DND-41 (cell line): ENCODE measurements around the gene CREB3L4.

Experiments used
- ATAC-seq: fragments of 200-7000 bp; cut with Tn5 transposase; 3 replicates; pipeline ENCODE4 v1.9.1; 2021; ENCODE audit warnings: low read depth; ENCODE audit not compliant: insufficient read depth
- DNase-seq: peaks from one replicate; pipeline ENCODE4 v3.0.0-alpha.2; 2020
- H2AFZ ChIP-seq: 2 replicates; pipeline ENCODE4 v1.6.0; 2012; ENCODE audit warnings: low read depth, low read length
- H3K27ac ChIP-seq: 2 replicates; pipeline ENCODE4 v1.5.1; 2012; ENCODE audit warnings: low read length, inconsistent platforms
- H3K27me3 ChIP-seq: fragments of 200-600 bp; sonication (generic); 2 replicates; pipeline ENCODE4 v1.6.0; 2012; ENCODE audit warnings: low read length, mild to moderate bottlenecking, inconsistent platforms; ENCODE audit not compliant: insufficient read depth, poor library complexity
- H3K36me3 ChIP-seq: 2 replicates; pipeline ENCODE4 v1.5.1; 2012; ENCODE audit warnings: low read length, inconsistent platforms; ENCODE audit not compliant: insufficient read depth
- H3K4me1 ChIP-seq: 2 replicates; pipeline ENCODE4 v1.5.1; 2012; ENCODE audit warnings: mild to moderate bottlenecking, low read length; ENCODE audit not compliant: insufficient read depth
- H3K4me2 ChIP-seq: 2 replicates; pipeline ENCODE4 v1.6.0; 2012; ENCODE audit warnings: mild to moderate bottlenecking, moderate library complexity, low read length, inconsistent platforms; ENCODE audit not compliant: insufficient read depth
- H3K4me3 ChIP-seq, 2 experiments: fragments of 200-600 bp in 1 of 2; shearing (Covaris generic) in 1 of 2; 2 replicates each; pipeline ENCODE4 v1.5.1; 2012 to 2016; ENCODE audit warnings: inconsistent platforms in 2 of 2, low read length in 2 of 2, mild to moderate bottlenecking in 2 of 2, low read depth in 1 of 2, moderate library complexity in 1 of 2
- H3K79me2 ChIP-seq: 2 replicates; pipeline ENCODE4 v1.6.0; 2012; ENCODE audit warnings: low read length, inconsistent platforms; ENCODE audit not compliant: insufficient read depth
- H3K9ac ChIP-seq: 2 replicates; pipeline ENCODE4 v1.6.0; 2012; ENCODE audit warnings: low read depth, mild to moderate bottlenecking, inconsistent platforms, low read length, moderate library complexity
- H3K9me3 ChIP-seq: 2 replicates; pipeline ENCODE4 v1.5.1; 2012; ENCODE audit warnings: low read length, moderate library complexity, mild to moderate bottlenecking, inconsistent platforms; ENCODE audit not compliant: insufficient read depth, severe bottlenecking
- H4K20me1 ChIP-seq: 2 replicates; pipeline ENCODE4 v1.6.0; 2012; ENCODE audit warnings: low read length; ENCODE audit not compliant: insufficient read depth
- CTCF ChIP-seq: IDR thresholded peaks from 2 replicates; pipeline ENCODE4 v1.5.1; 2012; ENCODE audit warnings: borderline replicate concordance, low read length, moderate library complexity, mild to moderate bottlenecking; ENCODE audit not compliant: poor library complexity, severe bottlenecking; ENCODE audit errors: extremely low read depth
- EZH2 ChIP-seq: IDR thresholded peaks from 3 replicates; pipeline ENCODE4 v1.6.1; 2012; ENCODE audit warnings: borderline replicate concordance, low read depth, mild to moderate bottlenecking, moderate library complexity, low read length, inconsistent platforms; ENCODE audit not compliant: severe bottlenecking

CREB3L4 gene

DNA sequence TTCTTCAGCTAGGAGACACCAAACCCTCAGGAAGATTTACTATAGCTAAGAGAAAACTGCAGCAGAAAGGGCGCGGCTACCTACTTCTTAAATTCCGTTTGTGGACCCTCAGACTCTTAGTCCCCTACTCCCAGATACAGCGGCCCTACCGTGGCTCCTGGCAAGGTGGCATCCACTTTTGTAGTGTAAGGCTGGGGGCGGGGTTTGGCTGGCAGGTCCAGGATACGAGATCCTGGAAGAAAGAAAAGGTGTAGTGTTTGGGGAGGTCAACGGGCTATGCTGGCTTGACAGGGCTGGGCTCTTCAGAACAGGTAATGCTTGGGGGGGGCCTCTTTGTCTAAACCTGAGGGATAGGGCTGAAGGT is 280 bp downstream of the CREB3L4 start:
- ATAC-seq (no peak), DNase-seq (no peak)
- H3K9me3 ChIP-seq: no peaks in the 10 kb centered on the region
- peak overlapping the region; percentile 92 for H3K27ac ChIP-seq
- H3K4me2 ChIP-seq: peak overlapping the region; percentile 93
- no peaks in the 10 kb centered on the region for H4K20me1 ChIP-seq
- H3K36me3 ChIP-seq: no peaks in the 10 kb centered on the region; the same call in 1 of the 2 replicates
- TF ChIP-seq CTCF: no peak
- no peak for TF ChIP-seq EZH2
- peak overlapping the region; percentile 85 for H2AFZ ChIP-seq
- peak overlapping the region; percentile 65 to 81 for H3K4me3 ChIP-seq
- peaks cover 64% of the 10 kb centered on the region for H3K4me1 ChIP-seq
- no peaks in the 10 kb centered on the region for H3K27me3 ChIP-seq
- H3K79me2 ChIP-seq: peaks cover 50% of the 10 kb centered on the region
- H3K9ac ChIP-seq: peak overlapping the region; percentile 69

GRCh38 chr1:153968408-153968807 is 706 bp downstream of the CREB3L4 start:
- Histone ChIP-seq H3K4me3 (peak overlapping the region; percentile 65 to 81; a peak in 3 of 4 replicates), H3K4me1 (peaks cover 64% of the 10 kb centered on the region), H3K27me3 (no peaks in the 10 kb centered on the region), H4K20me1 (no peaks in the 10 kb centered on the region), H3K4me2 (peak overlapping the region; percentile 93), H3K27ac (peak overlapping the region; percentile 92), H3K9ac (peak overlapping the region; percentile 69), H3K9me3 (no peaks in the 10 kb centered on the region), H2AFZ (peak overlapping the region; percentile 85; the same call in 1 of the 2 replicates), H3K36me3 (peaks cover 3% of the 10 kb centered on the region), H3K79me2 (peaks cover 46% of the 10 kb centered on the region)
- TF ChIP-seq CTCF: no peak
- no peak for TF ChIP-seq EZH2
- DNase-seq (no peak), ATAC-seq (no peak)

DNA sequence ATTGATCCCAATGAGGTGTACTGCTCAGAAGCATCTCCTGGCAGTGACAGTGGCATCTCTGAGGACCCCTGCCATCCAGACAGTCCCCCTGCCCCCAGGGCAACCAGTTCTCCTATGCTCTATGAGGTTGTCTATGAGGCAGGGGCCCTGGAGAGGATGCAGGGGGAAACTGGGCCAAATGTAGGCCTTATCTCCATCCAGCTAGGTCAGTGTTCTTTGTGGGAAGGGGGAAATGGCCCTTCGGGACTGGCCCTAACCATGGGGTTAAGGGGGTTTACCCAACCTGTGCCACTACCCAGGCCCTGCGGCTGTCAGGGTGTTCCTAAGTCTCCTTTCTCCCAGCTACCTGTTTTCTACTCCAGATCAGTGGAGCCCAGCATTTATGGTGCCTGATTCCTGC is 1.3 kb downstream of the CREB3L4 start:
- DNase-seq (no peak), ATAC-seq (no peak)
- Histone ChIP-seq H3K79me2 (peaks cover 41% of the 10 kb centered on the region), H3K27ac (no peak overlapping the region), H3K4me1 (peaks cover 61% of the 10 kb centered on the region), H3K9ac (peak overlapping the region; percentile 69), H3K27me3 (no peaks in the 10 kb centered on the region), H3K4me2 (peak overlapping the region; percentile 93), H3K36me3 (peaks cover 9% of the 10 kb centered on the region), H4K20me1 (no peaks in the 10 kb centered on the region), H3K9me3 (no peaks in the 10 kb centered on the region), H3K4me3 (peak overlapping the region in 1 of 2 experiments; percentile 81; a peak in 1 of 4 replicates), H2AFZ (no peak overlapping the region)
- TF ChIP-seq EZH2: no peak
- no peak for TF ChIP-seq CTCF

GRCh38 chr1:153970346-153970745 is 2.6 kb downstream of the CREB3L4 start:
- Histone ChIP-seq H3K36me3 (peaks cover 22% of the 10 kb centered on the region), H4K20me1 (no peaks in the 10 kb centered on the region), H3K4me3 (no peak overlapping the region), H3K27me3 (no peaks in the 10 kb centered on the region), H3K27ac (no peak overlapping the region), H3K4me2 (no peak overlapping the region), H3K4me1 (peaks cover 53% of the 10 kb centered on the region), H2AFZ (no peak overlapping the region), H3K79me2 (peaks cover 35% of the 10 kb centered on the region), H3K9me3 (no peaks in the 10 kb centered on the region), H3K9ac (no peak overlapping the region)
- TF ChIP-seq CTCF (no peak), EZH2 (no peak)
- DNase-seq: no peak
- no peak for ATAC-seq
